DMS53 treated with DMSO at 0.1 percent for 48 hours (cell line): ENCODE measurements around the gene APOC1.
"Not testable (repeated sequence)": the region's sequence is repeated elsewhere in the genome, so short reads cannot be mapped to it uniquely, and the experiment has no call there.

Experiments used
- DNase-seq: peaks from one replicate; lab custom pipeline; 2025; ENCODE audit not compliant: unreplicated experiment; lab: John Stamatoyannopoulos, UW

The APOC1 gene

GRCh38 chr19:44914433-44915206, at the start of gene APOC1:
APOC1 (plus strand) TSS chr19:44914608; CDS start chr19:44914892, 284 bp downstream.
- peak; percentile 58 for DNase-seq

GRCh38 chr19:44865196-44865767, 49.1 kb upstream of the APOC1 start:
- DNase-seq, result no peak

GRCh38 chr19:44866664-44867063, 47.7 kb upstream of the APOC1 start:
- no peak for DNase-seq

- DNase-seq, result no peak
Observed at GRCh38 chr19:44867578-44867977, 46.8 kb upstream of the APOC1 start.

- DNase-seq, result no peak
Observed at GRCh38 chr19:44869733-44870470, 44.5 kb upstream of the APOC1 start.

- no peak for DNase-seq
Observed at GRCh38 chr19:44871809-44872208, 42.6 kb upstream of the APOC1 start.

- no peak for DNase-seq
Observed at GRCh38 chr19:44872661-44873060, 41.7 kb upstream of the APOC1 start.

GRCh38 chr19:44874317-44874716, 40.1 kb upstream of the APOC1 start:
- no peak for DNase-seq

GRCh38 chr19:44875666-44876451, 38.5 kb upstream of the APOC1 start:
- DNase-seq, result no peak

GRCh38 chr19:44876930-44877535, 37.4 kb upstream of the APOC1 start:
- no peak for DNase-seq

GRCh38 chr19:44878120-44878865, 36.1 kb upstream of the APOC1 start:
- DNase-seq, result no peak

- DNase-seq, result no peak
Observed at GRCh38 chr19:44879309-44880065, 34.9 kb upstream of the APOC1 start.

- DNase-seq, result no peak
Observed at GRCh38 chr19:44882063-44882462, 32.3 kb upstream of the APOC1 start.

- DNase-seq, result not testable (repeated sequence)
Observed at GRCh38 chr19:44882619-44883397, 31.6 kb upstream of the APOC1 start.

- DNase-seq, result no peak
Observed at GRCh38 chr19:44883922-44884321, 30.5 kb upstream of the APOC1 start.

- DNase-seq, result no peak
Observed at GRCh38 chr19:44884566-44884965, 29.8 kb upstream of the APOC1 start.

GRCh38 chr19:44886141-44886540, 28.3 kb upstream of the APOC1 start:
- DNase-seq, result no peak

- DNase-seq, result no peak
Observed at GRCh38 chr19:44887648-44888047, 26.8 kb upstream of the APOC1 start.

GRCh38 chr19:44888335-44888734, 26.1 kb upstream of the APOC1 start:
- not testable (repeated sequence) for DNase-seq
